HFFc6 (cell line): ENCODE results near the gene VPS54. TPM values are rescaled to one million over a fixed set of nuclear protein-coding genes. Genes with fewer than 3 reads are reported as not detected.

ENCODE experiments used
- DNase-seq: peaks from one replicate; pipeline ENCODE4 v3.0.0-alpha.2; 2018
- H3K27ac Mint-ChIP-seq: 2 replicates; pipeline ENCODE4 v1.8.0; 2020; ENCODE audit warnings: mild to moderate bottlenecking, mixed read lengths
- H3K27me3 Mint-ChIP-seq: 2 replicates; pipeline ENCODE4 v1.8.0; 2021; ENCODE audit warnings: mild to moderate bottlenecking, moderate library complexity, mixed read lengths; ENCODE audit not compliant: insufficient read depth
- H3K36me3 Mint-ChIP-seq: 2 replicates; pipeline ENCODE4 v1.8.0; 2021; ENCODE audit warnings: low read depth, mixed read lengths
- H3K4me1 Mint-ChIP-seq: 2 replicates; pipeline ENCODE4 v1.8.0; 2020; ENCODE audit warnings: low read depth, mixed read lengths
- H3K4me3 Mint-ChIP-seq: 2 replicates; pipeline ENCODE4 v1.8.0; 2020; ENCODE audit warnings: mild to moderate bottlenecking, moderate library complexity, mixed read lengths
- H3K9me3 Mint-ChIP-seq: 2 replicates; pipeline ENCODE4 v1.8.0; 2020; ENCODE audit warnings: mild to moderate bottlenecking, mixed read lengths
- CTCF ChIP-seq: fragments of 200-600 bp; sonication (generic); IDR thresholded peaks from 2 replicates; pipeline ENCODE4 v1.5.0; 2021; ENCODE audit warnings: antibody characterized with exemption, mild to moderate bottlenecking
- total RNA-seq, 6 experiments: library from RNA; stranded (reverse); fragmentation: NEBNext Ultra II Directional; extraction: Animal tissue kit (Norgen Biotek cat#: 25700); gene quantifications; 2 replicates in 1 of 6; 3 replicates in 5 of 6; pipeline ENCODE4 v1.2.3, GENCODE V29; 2021

The VPS54 gene
- total RNA-seq, 6 experiments from 2014 or later: 12.9 to 17.7 (median 15.0) TPM

GRCh38 chr2:63890678-63891077, 128.6 kb downstream of the VPS54 start:
- Mint-ChIP-seq H3K4me3 (no peak overlapping the region), H3K27ac (peak overlapping the region; percentile 5; the same call in 1 of the 2 replicates), H3K4me1 (no peaks in the 10 kb centered on the region; the same call in 1 of the 2 replicates), H3K27me3 (no peaks in the 10 kb centered on the region; the same call in 1 of the 2 replicates), H3K36me3 (peaks cover 24% of the 10 kb centered on the region), H3K9me3 (no peaks in the 10 kb centered on the region)
- TF ChIP-seq CTCF: no peak
- no peak for DNase-seq

- DNase-seq: peak; percentile 30
- peaks cover 27% of the 10 kb centered on the region for H3K36me3 Mint-ChIP-seq
- peak; percentile 85 for TF ChIP-seq CTCF
- no peaks in the 10 kb centered on the region; the same call in 1 of the 2 replicates for H3K4me1 Mint-ChIP-seq
- H3K4me3 Mint-ChIP-seq: no peak overlapping the region
- H3K27ac Mint-ChIP-seq: peak overlapping the region; percentile 17
- H3K27me3 Mint-ChIP-seq: no peaks in the 10 kb centered on the region; the same call in 1 of the 2 replicates
- H3K9me3 Mint-ChIP-seq: no peaks in the 10 kb centered on the region
Observed at GRCh38 chr2:63888490-63889402, 130.5 kb downstream of the VPS54 start.

- DNase-seq: no peak
- Mint-ChIP-seq H3K27me3 (no peaks in the 10 kb centered on the region; the same call in 1 of the 2 replicates), H3K9me3 (no peaks in the 10 kb centered on the region), H3K36me3 (peaks cover 25% of the 10 kb centered on the region), H3K4me1 (no peaks in the 10 kb centered on the region; the same call in 1 of the 2 replicates), H3K4me3 (no peak overlapping the region), H3K27ac (no peak overlapping the region; the same call in 1 of the 2 replicates)
- TF ChIP-seq CTCF: no peak
Observed at GRCh38 chr2:63888053-63888452, 131.2 kb downstream of the VPS54 start.

GRCh38 chr2:63886445-63886844, 132.8 kb downstream of the VPS54 start:
- no peaks in the 10 kb centered on the region; the same call in 1 of the 2 replicates for H3K4me1 Mint-ChIP-seq
- no peak for TF ChIP-seq CTCF
- no peak for DNase-seq
- no peaks in the 10 kb centered on the region; the same call in 1 of the 2 replicates for H3K27me3 Mint-ChIP-seq
- peaks cover 24% of the 10 kb centered on the region for H3K36me3 Mint-ChIP-seq
- H3K9me3 Mint-ChIP-seq: no peaks in the 10 kb centered on the region
- H3K4me3 Mint-ChIP-seq: no peak overlapping the region
- peak overlapping the region; percentile 42; the same call in 1 of the 2 replicates for H3K27ac Mint-ChIP-seq

- H3K27ac Mint-ChIP-seq: no peak overlapping the region; the same call in 1 of the 2 replicates
- H3K9me3 Mint-ChIP-seq: no peaks in the 10 kb centered on the region
- DNase-seq: no peak
- no peak for TF ChIP-seq CTCF
- no peaks in the 10 kb centered on the region for H3K4me1 Mint-ChIP-seq
- peaks cover 2% of the 10 kb centered on the region; the same call in 1 of the 2 replicates for H3K27me3 Mint-ChIP-seq
- no peak overlapping the region for H3K4me3 Mint-ChIP-seq
- H3K36me3 Mint-ChIP-seq: peaks cover 17% of the 10 kb centered on the region
Observed at GRCh38 chr2:63882395-63883105, 136.7 kb downstream of the VPS54 start.
